IMR-90 (cell line): ENCODE measurements around the gene NRIP1. TPM values are rescaled to one million over a fixed set of nuclear protein-coding genes. Genes with fewer than 3 reads are reported as not detected.
A peak's percentile ranks its signal among the peaks of the same experiment; 100 is the strongest.

Experiments
- ATAC-seq: fragments of 200-7000 bp; cut with Tn5 transposase; 2 replicates; pipeline ENCODE4 v1.9.1; 2020; ENCODE audit warnings: low read depth, mild to moderate bottlenecking, moderate library complexity
- BruUV-seq: library from RNA; stranded (reverse); fragments of 400-500 nt; replicated peaks from 2 replicates; lab custom pipeline; 2021; lab: Mats Ljungman, UMichigan
- CTCF ChIA-PET: fragments of 300-600 bp; formaldehyde crosslinking; extraction: SDS; loops from one replicate; lab custom pipeline; 2021; ENCODE audit warnings: antibody characterized with exemption; lab: Yijun Ruan, JAX
- POLR2A ChIA-PET: fragments of 300-600 bp; sonication (Branson Sonifier 250); formaldehyde crosslinking; loops from one replicate; lab custom pipeline; 2022; ENCODE audit warnings: antibody characterized with exemption; ENCODE audit not compliant: unreplicated experiment; lab: Charles Lee
- DNase-seq: peaks from one replicate; pipeline ENCODE4 v3.0.0; 2013
- H2AFZ ChIP-seq: replicated peaks from 2 replicates; pipeline ENCODE3; 2013; ENCODE audit warnings: low read length, mild to moderate bottlenecking; ENCODE audit not compliant: poor library complexity
- H2AK5ac ChIP-seq: 2 replicates; pipeline ENCODE4 v1.6.1; 2013; ENCODE audit warnings: low read depth, low read length, inconsistent platforms
- H2AK9ac ChIP-seq: replicated peaks from 2 replicates; pipeline ENCODE3; 2013; ENCODE audit warnings: mild to moderate bottlenecking, low read depth, low read length, moderate library complexity; ENCODE audit not compliant: poor library complexity
- H2BK120ac ChIP-seq: 2 replicates; pipeline ENCODE4 v1.6.1; 2013; ENCODE audit warnings: low read depth, low read length, inconsistent platforms
- H2BK15ac ChIP-seq: 3 replicates; pipeline ENCODE4 v1.6.1; 2013; ENCODE audit warnings: low read depth, low read length, inconsistent platforms
- H2BK20ac ChIP-seq: 2 replicates; pipeline ENCODE4 v1.6.1; 2013; ENCODE audit warnings: low read depth, mild to moderate bottlenecking, inconsistent platforms, low read length, moderate library complexity
- H2BK5ac ChIP-seq: 2 replicates; pipeline ENCODE4 v1.6.1; 2013; ENCODE audit warnings: mild to moderate bottlenecking, low read depth, low read length, inconsistent platforms; ENCODE audit not compliant: poor library complexity, severe bottlenecking
- H3K14ac ChIP-seq: replicated peaks from 2 replicates; pipeline ENCODE4 v1.6.1; 2013; ENCODE audit warnings: low read depth, low read length, inconsistent platforms
- H3K18ac ChIP-seq: 2 replicates; pipeline ENCODE4 v1.6.1; 2013; ENCODE audit warnings: low read depth, low read length, control low read depth
- H3K23ac ChIP-seq: 2 replicates; pipeline ENCODE4 v1.6.1; 2013; ENCODE audit warnings: low read depth, low read length, inconsistent platforms
- H3K27ac ChIP-seq: 2 replicates; pipeline ENCODE4 v1.5.1; 2013; ENCODE audit warnings: mild to moderate bottlenecking, control low read depth, low read length; ENCODE audit not compliant: insufficient read depth
- H3K27me3 ChIP-seq: 2 replicates; pipeline ENCODE4 v1.6.1; 2013; ENCODE audit warnings: low read length; ENCODE audit not compliant: control insufficient read depth, insufficient read depth
- H3K36me3 ChIP-seq: 2 replicates; pipeline ENCODE4 v1.6.1; 2013; ENCODE audit warnings: low read length, mixed read lengths; ENCODE audit not compliant: control insufficient read depth, insufficient read depth
- H3K4ac ChIP-seq: 2 replicates; pipeline ENCODE4 v1.6.1; 2013; ENCODE audit warnings: low read depth, low read length, inconsistent platforms
- H3K4me1 ChIP-seq: 2 replicates; pipeline ENCODE4 v1.6.1; 2013; ENCODE audit warnings: low read length, mixed read lengths; ENCODE audit not compliant: control insufficient read depth, insufficient read depth
- H3K4me2 ChIP-seq: 2 replicates; pipeline ENCODE4 v1.6.1; 2013; ENCODE audit warnings: low read depth, mild to moderate bottlenecking, control low read depth, low read length, moderate library complexity
- H3K4me3 ChIP-seq: 2 replicates; pipeline ENCODE4 v1.5.1; 2013; ENCODE audit warnings: low read depth, mild to moderate bottlenecking, control low read depth, low read length, moderate library complexity; ENCODE audit not compliant: insufficient read depth
- H3K56ac ChIP-seq: 2 replicates; pipeline ENCODE4 v1.6.1; 2013; ENCODE audit warnings: low read length, inconsistent platforms; ENCODE audit not compliant: insufficient read depth; ENCODE audit errors: extremely low read depth
- H3K79me1 ChIP-seq, 2 experiments: 2 replicates each; pipeline ENCODE4 v1.6.1; 2013; ENCODE audit warnings: low read length in 2 of 2, inconsistent platforms in 1 of 2, low read depth in 1 of 2
- H3K9ac ChIP-seq: 2 replicates; pipeline ENCODE4 v1.6.1; 2013; ENCODE audit warnings: low read depth, low read length, control low read depth
- H3K9me1 ChIP-seq: 2 replicates; pipeline ENCODE4 v1.6.1; 2013; ENCODE audit warnings: low read length, inconsistent platforms; ENCODE audit not compliant: insufficient read depth
- H3K9me3 ChIP-seq: 2 replicates; pipeline ENCODE4 v1.6.1; 2013; ENCODE audit warnings: low read length; ENCODE audit not compliant: control insufficient read depth, insufficient read depth
- H4K20me1 ChIP-seq: 2 replicates; pipeline ENCODE4 v1.6.1; 2013; ENCODE audit warnings: low read length, inconsistent platforms; ENCODE audit not compliant: insufficient read depth
- H4K5ac ChIP-seq: 2 replicates; pipeline ENCODE4 v1.6.1; 2013; ENCODE audit warnings: mild to moderate bottlenecking, low read depth, low read length, control low read depth
- H4K8ac ChIP-seq, 2 experiments: 2 replicates each; pipeline ENCODE4 v1.6.1; 2013; ENCODE audit warnings: low read depth in 2 of 2, low read length in 2 of 2, control low read depth in 1 of 2, inconsistent platforms in 1 of 2
- H4K91ac ChIP-seq: 2 replicates; pipeline ENCODE4 v1.6.1; 2013; ENCODE audit warnings: low read depth, low read length, inconsistent platforms; ENCODE audit not compliant: insufficient read depth
- CEBPB ChIP-seq: IDR thresholded peaks from 2 replicates; pipeline ENCODE4 v1.6.1; 2012; ENCODE audit warnings: low read depth, low read length, improper control_type of control experiment
- FOS ChIP-seq: fragments of 150-350 bp; IDR thresholded peaks from 2 replicates; pipeline ENCODE4 v1.6.1; 2016; ENCODE audit warnings: low read depth, low read length
- MXI1 ChIP-seq: IDR thresholded peaks from 2 replicates; pipeline ENCODE4 v1.6.1; 2012; ENCODE audit warnings: low read depth, mild to moderate bottlenecking, low read length, moderate library complexity, borderline replicate concordance
- NFE2L2 ChIP-seq: fragments of 150-350 bp; IDR thresholded peaks from 2 replicates; pipeline ENCODE4 v1.6.1; 2016; ENCODE audit warnings: low read depth, mild to moderate bottlenecking, low read length
- RAD21 ChIP-seq: IDR thresholded peaks from 2 replicates; pipeline ENCODE4 v1.6.1; 2012; ENCODE audit warnings: low read length, improper control_type of control experiment
- RCOR1 ChIP-seq: IDR thresholded peaks from 2 replicates; pipeline ENCODE4 v1.6.1; 2012; ENCODE audit warnings: mild to moderate bottlenecking, low read length, improper control_type of control experiment; ENCODE audit not compliant: insufficient replicate concordance
- WGBS, 2 experiments: methylation state at CpG; one replicate each; pipeline versions ENCODE4 v1.1.5 to v1.1.7; 2013; ENCODE audit warnings: missing lambda C conversion rate in 2 of 2; ENCODE audit not compliant: insufficient read length in 1 of 2; ENCODE audit errors: extremely low coverage in 2 of 2; 5-methylcytosine and 5-hydroxymethylcytosine counted together
- dilution Hi-C: fragments of 300-500 bp; cut with HindIII; formaldehyde crosslinking; loops from one replicate; pipeline ENCODE4 v1.14.3; 2018; ENCODE audit warnings: low sequenced_read_pairs; ENCODE audit not compliant: unreplicated experiment
- in situ Hi-C: fragments of 300-500 bp; cut with MboI; formaldehyde crosslinking; loops from 3 replicates; pipeline ENCODE4 v1.14.3; 2019; ENCODE audit warnings: low sequenced_read_pairs, inconsistent platforms, mixed read lengths
- intact Hi-C: fragments of 100-400 bp; cut with micrococcal nuclease; formaldehyde crosslinking; loops from 2 replicates; pipeline ENCODE4 v1.10.0; 2022
- polyA plus RNA-seq, 3 experiments: library from polyadenylated mRNA; depleted of rRNA; stranded (reverse); fragments of >200 nt; gene quantifications; 2 replicates each; pipeline ENCODE4 v1.2.3, GENCODE V29; 2012; ENCODE audit warnings: low replicate concordance in 1 of 3
- total RNA-seq: library from RNA; depleted of rRNA; stranded (reverse); fragments of >200 nt; gene quantifications from 2 replicates; pipeline ENCODE4 v1.2.3, GENCODE V29; 2012

NRIP1 gene
- total and polyA plus RNA-seq, 2 of the 4 experiments (the other 2 are of a cell fraction), result 9.6 to 73.8 TPM

GRCh38 chr21:14917762-14918161 lies 147.0 kb downstream of the NRIP1 start:
- H3K14ac ChIP-seq, result no peak overlapping the region
- peak overlapping the region; percentile 45; the same call in 1 of the 2 replicates for H3K18ac ChIP-seq
- ATAC-seq (no peak), DNase-seq (no peak)
- H3K4me2 ChIP-seq, result no peak overlapping the region
- H2AK9ac ChIP-seq, result no peak overlapping the region
- H3K9me1 ChIP-seq, result no peaks in the 10 kb centered on the region
- H2BK15ac ChIP-seq, result no peak overlapping the region
- no peak overlapping the region for H4K5ac ChIP-seq
- BruUV-seq, result no TSS peak
- no peaks in the 10 kb centered on the region for H3K9me3 ChIP-seq
- no peak overlapping the region for H2AFZ ChIP-seq
- no peak overlapping the region for H3K23ac ChIP-seq
- no peak overlapping the region for H2BK20ac ChIP-seq
- no peak overlapping the region for H2BK5ac ChIP-seq
- H3K56ac ChIP-seq, result no peak overlapping the region
- peaks cover 13% of the 10 kb centered on the region; the same call in 1 of the 2 replicates for H3K4me1 ChIP-seq
- H3K4ac ChIP-seq, result no peak overlapping the region
- H3K36me3 ChIP-seq, result no peaks in the 10 kb centered on the region
- H4K8ac ChIP-seq, result no peak overlapping the region
- no CpG with 5 or more reads among the region's 2 CpGs for WGBS, 2 experiments
- H3K9ac ChIP-seq, result no peak overlapping the region
- intact Hi-C loops (loop anchor here (5.0 kb wide), 1 partner anchor 145 kb away; the partner anchor contains the start of gene NRIP1), in situ Hi-C loops (no loop called here), dilution Hi-C loops (no loop called here)
- H3K27me3 ChIP-seq, result no peaks in the 10 kb centered on the region
- H4K20me1 ChIP-seq, result no peaks in the 10 kb centered on the region
- H3K79me1 ChIP-seq, result 0 out of 4 replicates have a peak, but pooled peaks cover 3 to 4% of the 10 kb centered on the region in 2 experiments
- no peak overlapping the region for H3K4me3 ChIP-seq
- POLR2A ChIA-PET, result interaction anchor here (1.0 kb wide), 1 partner anchor 147 kb away, joined by 3 read pairs; the partner anchor contains the start of gene NRIP1
- no peak for TF ChIP-seq RCOR1
- no peak for TF ChIP-seq RAD21
- no peak for TF ChIP-seq FOS
- no peak for TF ChIP-seq CEBPB
- no peak for TF ChIP-seq MXI1
- TF ChIP-seq NFE2L2, result no peak
- CTCF ChIA-PET, result interaction anchor here (0.6 kb wide), 1 partner anchor 97 kb away, joined by 3 read pairs; no protein-coding TSS in a partner anchor
- H4K91ac ChIP-seq, result no peak overlapping the region
- no peak overlapping the region for H3K27ac ChIP-seq
- no peak overlapping the region for H2BK120ac ChIP-seq
- no peak overlapping the region for H2AK5ac ChIP-seq
